ENCODE measurements around the gene TACR1.

DNA sequence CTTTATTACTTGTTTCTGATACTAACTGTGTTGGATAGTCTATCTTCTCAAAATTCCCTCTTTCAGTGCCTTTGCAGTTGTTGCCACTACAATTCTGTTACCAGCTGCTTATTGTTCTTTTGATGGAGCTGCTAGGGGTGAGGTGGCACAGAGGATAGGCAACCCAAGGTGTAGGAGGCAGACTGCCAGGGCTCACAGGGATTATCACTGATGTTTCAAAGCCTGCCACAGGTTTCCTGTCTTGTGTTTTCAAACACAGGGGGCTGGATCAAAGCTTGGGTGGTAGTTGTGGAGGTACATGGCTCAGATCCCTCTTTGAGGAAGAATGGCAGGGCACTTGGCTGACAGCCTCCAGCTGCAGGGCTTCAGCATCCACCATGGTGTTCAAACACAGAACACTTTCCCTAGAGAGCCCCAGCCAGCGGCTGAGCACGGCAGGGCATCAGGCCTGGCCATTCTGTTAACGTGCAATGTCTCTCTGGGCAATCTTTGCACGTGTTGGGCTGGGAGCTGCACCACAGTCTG is 153.7 kb downstream of the TACR1 start:
- TF ChIP-seq EP300 (IDR thresholded peaks at IDR 0.05): no peak
- TF ChIP-seq, protein P1, sequence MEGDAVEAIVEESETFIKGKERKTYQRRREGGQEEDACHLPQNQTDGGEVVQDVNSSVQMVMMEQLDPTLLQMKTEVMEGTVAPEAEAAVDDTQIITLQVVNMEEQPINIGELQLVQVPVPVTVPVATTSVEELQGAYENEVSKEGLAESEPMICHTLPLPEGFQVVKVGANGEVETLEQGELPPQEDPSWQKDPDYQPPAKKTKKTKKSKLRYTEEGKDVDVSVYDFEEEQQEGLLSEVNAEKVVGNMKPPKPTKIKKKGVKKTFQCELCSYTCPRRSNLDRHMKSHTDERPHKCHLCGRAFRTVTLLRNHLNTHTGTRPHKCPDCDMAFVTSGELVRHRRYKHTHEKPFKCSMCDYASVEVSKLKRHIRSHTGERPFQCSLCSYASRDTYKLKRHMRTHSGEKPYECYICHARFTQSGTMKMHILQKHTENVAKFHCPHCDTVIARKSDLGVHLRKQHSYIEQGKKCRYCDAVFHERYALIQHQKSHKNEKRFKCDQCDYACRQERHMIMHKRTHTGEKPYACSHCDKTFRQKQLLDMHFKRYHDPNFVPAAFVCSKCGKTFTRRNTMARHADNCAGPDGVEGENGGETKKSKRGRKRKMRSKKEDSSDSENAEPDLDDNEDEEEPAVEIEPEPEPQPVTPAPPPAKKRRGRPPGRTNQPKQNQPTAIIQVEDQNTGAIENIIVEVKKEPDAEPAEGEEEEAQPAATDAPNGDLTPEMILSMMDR (IDR thresholded peaks at IDR 0.05): no peak
- no peak for TF ChIP-seq POLR2A (IDR thresholded peaks at IDR 0.05)
